Measurements from ENCODE around the gene PML. TPM values are rescaled to one million over a fixed set of nuclear protein-coding genes. Genes with fewer than 3 reads are reported as not detected.

PML gene
- total and polyA plus RNA-seq, 4 donors, result 8.2 to 15.2 (median 10.8) TPM

DNA sequence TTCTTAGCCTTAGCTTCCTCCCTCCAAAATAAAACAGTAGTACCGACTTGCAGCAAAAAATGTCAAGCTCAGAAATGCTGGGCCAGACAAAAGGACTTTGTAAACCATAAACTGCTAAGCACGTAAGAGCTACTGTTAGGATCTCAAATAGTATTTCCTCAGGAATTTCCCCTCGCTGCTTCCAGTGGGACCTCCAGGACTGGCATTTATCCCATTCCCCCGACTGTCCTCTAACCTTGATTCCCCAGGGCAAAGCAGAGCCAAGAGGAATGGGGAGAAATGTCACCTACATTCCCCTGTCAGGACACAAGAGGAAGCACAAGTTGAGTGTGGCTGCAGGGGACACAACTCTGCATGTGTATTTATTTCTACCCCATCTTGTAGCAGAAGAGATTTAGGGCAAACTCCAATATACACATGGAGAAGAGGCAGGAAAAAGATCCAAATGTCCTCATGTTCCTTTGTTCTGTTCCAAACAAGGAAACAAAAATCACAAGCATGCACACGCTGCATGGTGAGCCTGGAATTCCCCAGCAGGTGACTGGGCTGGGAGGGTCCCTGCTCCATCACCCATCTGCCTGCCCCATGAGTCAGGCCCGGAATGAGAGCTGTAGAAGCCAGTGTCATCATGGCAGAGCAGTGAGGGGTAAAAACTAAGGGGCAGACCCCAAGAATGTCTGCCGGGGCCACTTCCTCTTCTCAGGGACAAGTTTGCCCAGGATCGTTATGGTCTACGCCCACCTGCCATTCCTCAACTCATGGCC lies 6.7 kb upstream of the PML start:
- Histone ChIP-seq H3K36me3 (ENCODE audit: control insufficient read depth in 4 of 4, insufficient read depth in 3 of 4, low read depth in 1 of 4, low read length in 3 of 4) (peaks cover 0 to 20% (median 0%) of the 10 kb centered on the region in 4 donors), H3K27ac (ENCODE audit: low read depth in 1 of 2, low read length in 2 of 2) (no peak overlapping the region), H3K9ac (ENCODE audit: low read depth in 1 of 2, low read length in 2 of 2) (no peak overlapping the region), H3K4me1 (ENCODE audit: control insufficient read depth in 4 of 4, insufficient read depth in 4 of 4, low read length in 3 of 4) (peaks cover 6 to 16% (median 12%) of the 10 kb centered on the region in 4 donors), H3K9me3 (ENCODE audit: control insufficient read depth in 4 of 4, low read length in 3 of 4) (no peaks in the 10 kb centered on the region), H3K27me3 (ENCODE audit: control insufficient read depth in 4 of 4, insufficient read depth in 4 of 4, low read length in 3 of 4) (no peaks in the 10 kb centered on the region), H3K4me3 (ENCODE audit: low read depth in 1 of 3, low read length in 3 of 3) (no peak overlapping the region)
- TF ChIP-seq, protein P1, sequence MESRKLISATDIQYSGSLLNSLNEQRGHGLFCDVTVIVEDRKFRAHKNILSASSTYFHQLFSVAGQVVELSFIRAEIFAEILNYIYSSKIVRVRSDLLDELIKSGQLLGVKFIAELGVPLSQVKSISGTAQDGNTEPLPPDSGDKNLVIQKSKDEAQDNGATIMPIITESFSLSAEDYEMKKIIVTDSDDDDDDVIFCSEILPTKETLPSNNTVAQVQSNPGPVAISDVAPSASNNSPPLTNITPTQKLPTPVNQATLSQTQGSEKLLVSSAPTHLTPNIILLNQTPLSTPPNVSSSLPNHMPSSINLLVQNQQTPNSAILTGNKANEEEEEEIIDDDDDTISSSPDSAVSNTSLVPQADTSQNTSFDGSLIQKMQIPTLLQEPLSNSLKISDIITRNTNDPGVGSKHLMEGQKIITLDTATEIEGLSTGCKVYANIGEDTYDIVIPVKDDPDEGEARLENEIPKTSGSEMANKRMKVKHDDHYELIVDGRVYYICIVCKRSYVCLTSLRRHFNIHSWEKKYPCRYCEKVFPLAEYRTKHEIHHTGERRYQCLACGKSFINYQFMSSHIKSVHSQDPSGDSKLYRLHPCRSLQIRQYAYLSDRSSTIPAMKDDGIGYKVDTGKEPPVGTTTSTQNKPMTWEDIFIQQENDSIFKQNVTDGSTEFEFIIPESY (IDR thresholded peaks at IDR 0.05), result no peak
- no peak for TF ChIP-seq RAD21 (IDR thresholded peaks at IDR 0.05)
- TF ChIP-seq NR2F2 (IDR thresholded peaks at IDR 0.05), result no peak
- TF ChIP-seq, protein P2, sequence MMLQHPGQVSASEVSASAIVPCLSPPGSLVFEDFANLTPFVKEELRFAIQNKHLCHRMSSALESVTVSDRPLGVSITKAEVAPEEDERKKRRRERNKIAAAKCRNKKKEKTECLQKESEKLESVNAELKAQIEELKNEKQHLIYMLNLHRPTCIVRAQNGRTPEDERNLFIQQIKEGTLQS (IDR thresholded peaks at IDR 0.05), result no peak
- TF ChIP-seq, protein P3, sequence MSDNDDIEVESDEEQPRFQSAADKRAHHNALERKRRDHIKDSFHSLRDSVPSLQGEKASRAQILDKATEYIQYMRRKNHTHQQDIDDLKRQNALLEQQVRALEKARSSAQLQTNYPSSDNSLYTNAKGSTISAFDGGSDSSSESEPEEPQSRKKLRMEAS (IDR thresholded peaks at IDR 0.05), result no peak
- no peak for TF ChIP-seq HNF4G (IDR thresholded peaks at IDR 0.05)
- DNase-seq (ENCODE audit: low spot score), result no peak
- 73% methylated on average over 9 of the region's 9 CpGs for WGBS

DNA sequence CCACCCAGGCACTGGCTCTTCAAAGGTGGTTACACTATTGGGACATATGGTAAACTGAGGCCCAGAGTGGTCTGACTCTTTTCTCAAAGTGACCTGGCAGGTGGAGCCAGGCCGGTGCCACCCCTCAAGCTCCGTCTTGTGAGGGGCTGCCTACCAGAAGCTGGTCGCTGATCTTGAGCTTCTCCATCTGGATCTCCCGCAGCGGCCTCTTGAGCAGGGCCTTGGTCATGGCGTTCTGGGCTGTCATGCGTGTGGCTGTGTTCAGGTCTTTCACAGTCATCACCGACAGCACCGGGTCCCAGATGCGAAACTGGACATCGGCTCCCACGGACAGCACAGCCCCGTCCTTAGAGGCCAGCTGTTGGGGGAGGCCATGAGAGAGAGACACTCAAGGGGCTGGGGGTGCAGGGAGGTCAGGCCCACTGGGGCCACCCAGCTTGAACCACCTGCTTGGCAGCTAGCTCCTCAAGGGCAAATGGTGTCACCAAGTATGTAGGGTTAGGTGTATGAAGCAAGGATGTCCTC lies 6.0 kb upstream of the PML start:
- Histone ChIP-seq H3K9me3 (ENCODE audit: control insufficient read depth in 4 of 4, low read length in 3 of 4) (no peaks in the 10 kb centered on the region), H3K4me1 (ENCODE audit: control insufficient read depth in 4 of 4, insufficient read depth in 4 of 4, low read length in 3 of 4) (peaks cover 7 to 22% (median 15%) of the 10 kb centered on the region in 4 donors)
- WGBS, result 98% methylated on average over 13 of the region's 13 CpGs

More for the DNA sequence above, 6.0 kb upstream of the PML start:
- H3K27ac ChIP-seq (ENCODE audit: low read depth in 1 of 2, low read length in 2 of 2), result no peak overlapping the region
- TF ChIP-seq EGR1 (IDR thresholded peaks at IDR 0.05; ENCODE audit: low read depth in 2 of 2) (no peak), FOXA2 (IDR thresholded peaks at IDR 0.05) (no peak), RAD21 (IDR thresholded peaks at IDR 0.05) (no peak), GABPA (IDR thresholded peaks at IDR 0.05 in 1 of 2, conservative IDR thresholded peaks at IDR 0.05 in 1 of 2) (no peak), SP1 (IDR thresholded peaks at IDR 0.05) (no peak), NR2F2 (IDR thresholded peaks at IDR 0.05) (no peak), TAF1 (conservative IDR thresholded peaks at IDR 0.05) (no peak), HNF4G (IDR thresholded peaks at IDR 0.05) (no peak), FOXA1 (IDR thresholded peaks at IDR 0.05) (no peak), YY1 (IDR thresholded peaks at IDR 0.05) (no peak)
- TF ChIP-seq, protein P3 (IDR thresholded peaks at IDR 0.05), result no peak
- TF ChIP-seq, protein P4, sequence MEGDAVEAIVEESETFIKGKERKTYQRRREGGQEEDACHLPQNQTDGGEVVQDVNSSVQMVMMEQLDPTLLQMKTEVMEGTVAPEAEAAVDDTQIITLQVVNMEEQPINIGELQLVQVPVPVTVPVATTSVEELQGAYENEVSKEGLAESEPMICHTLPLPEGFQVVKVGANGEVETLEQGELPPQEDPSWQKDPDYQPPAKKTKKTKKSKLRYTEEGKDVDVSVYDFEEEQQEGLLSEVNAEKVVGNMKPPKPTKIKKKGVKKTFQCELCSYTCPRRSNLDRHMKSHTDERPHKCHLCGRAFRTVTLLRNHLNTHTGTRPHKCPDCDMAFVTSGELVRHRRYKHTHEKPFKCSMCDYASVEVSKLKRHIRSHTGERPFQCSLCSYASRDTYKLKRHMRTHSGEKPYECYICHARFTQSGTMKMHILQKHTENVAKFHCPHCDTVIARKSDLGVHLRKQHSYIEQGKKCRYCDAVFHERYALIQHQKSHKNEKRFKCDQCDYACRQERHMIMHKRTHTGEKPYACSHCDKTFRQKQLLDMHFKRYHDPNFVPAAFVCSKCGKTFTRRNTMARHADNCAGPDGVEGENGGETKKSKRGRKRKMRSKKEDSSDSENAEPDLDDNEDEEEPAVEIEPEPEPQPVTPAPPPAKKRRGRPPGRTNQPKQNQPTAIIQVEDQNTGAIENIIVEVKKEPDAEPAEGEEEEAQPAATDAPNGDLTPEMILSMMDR (IDR thresholded peaks at IDR 0.05; ENCODE audit: low read depth, low read length, missing input control), result no peak
- TF ChIP-seq, protein P1 (IDR thresholded peaks at IDR 0.05), result no peak
- peaks cover 0 to 18% (median 0%) of the 10 kb centered on the region in 4 donors for H3K36me3 ChIP-seq (ENCODE audit: control insufficient read depth in 4 of 4, insufficient read depth in 3 of 4, low read depth in 1 of 4, low read length in 3 of 4)
- H3K27me3 ChIP-seq (ENCODE audit: control insufficient read depth in 4 of 4, insufficient read depth in 4 of 4, low read length in 3 of 4), result no peaks in the 10 kb centered on the region
- no peak overlapping the region for H3K4me3 ChIP-seq (ENCODE audit: low read depth in 1 of 3, low read length in 3 of 3)
- DNase-seq (ENCODE audit: low spot score), result no peak
- H3K9ac ChIP-seq (ENCODE audit: low read depth in 1 of 2, low read length in 2 of 2), result no peak overlapping the region

Data from liver (tissue), 9 donors.